ENCODE data around the gene FAM47E.
"Not testable (repeated sequence)": the region's sequence is repeated elsewhere in the genome, so short reads cannot be mapped to it uniquely, and the experiment has no call there.

FAM47E gene

GRCh38 chr4:76226418-76226817 is 25.1 kb upstream of the FAM47E start:
- no peak for DNase-seq (ENCODE audit: low read depth)

- DNase-seq (ENCODE audit: low read depth), result no peak
Measured at GRCh38 chr4:76232681-76233080, 18.8 kb upstream of the FAM47E start.

- no peak for DNase-seq (ENCODE audit: low read depth)
Measured at GRCh38 chr4:76233083-76233482, 18.4 kb upstream of the FAM47E start.

GRCh38 chr4:76233529-76233928 is 18.0 kb upstream of the FAM47E start:
- DNase-seq (ENCODE audit: low read depth), result no peak

- no peak for DNase-seq (ENCODE audit: low read depth)
Measured at GRCh38 chr4:76233967-76234678, 17.4 kb upstream of the FAM47E start.

GRCh38 chr4:76234679-76235044 is 16.9 kb upstream of the FAM47E start:
- no peak for DNase-seq (ENCODE audit: low read depth)

GRCh38 chr4:76235407-76235806 is 16.1 kb upstream of the FAM47E start:
- DNase-seq (ENCODE audit: low read depth), result no peak

- DNase-seq (ENCODE audit: low read depth), result no peak
Measured at GRCh38 chr4:76235915-76236314, 15.6 kb upstream of the FAM47E start.

GRCh38 chr4:76238236-76238635 is 13.3 kb upstream of the FAM47E start:
- DNase-seq (ENCODE audit: low read depth), result no peak

- DNase-seq (ENCODE audit: low read depth), result no peak
Measured at GRCh38 chr4:76238701-76239100, 12.8 kb upstream of the FAM47E start.

- DNase-seq (ENCODE audit: low read depth), result no peak
Measured at GRCh38 chr4:76240236-76240635, 11.3 kb upstream of the FAM47E start.

GRCh38 chr4:76243877-76244276 is 7.6 kb upstream of the FAM47E start:
- DNase-seq (ENCODE audit: low read depth), result not testable (repeated sequence)

GRCh38 chr4:76246025-76246424 is 5.5 kb upstream of the FAM47E start:
- DNase-seq (ENCODE audit: low read depth), result no peak

- DNase-seq (ENCODE audit: low read depth), result no peak
Measured at GRCh38 chr4:76246852-76247251, 4.7 kb upstream of the FAM47E start.

- no peak for DNase-seq (ENCODE audit: low read depth)
Measured at GRCh38 chr4:76250962-76251361, 559 bp upstream of the FAM47E start.

- no peak for DNase-seq (ENCODE audit: low read depth)
Measured at GRCh38 chr4:76252271-76252653, 741 bp downstream of the FAM47E start.

- no peak for DNase-seq (ENCODE audit: low read depth)
Measured at GRCh38 chr4:76253511-76253910, 2.0 kb downstream of the FAM47E start.

- DNase-seq (ENCODE audit: low read depth), result no peak
Measured at GRCh38 chr4:76256032-76256431, 4.5 kb downstream of the FAM47E start.

GRCh38 chr4:76256968-76257367 is 5.4 kb downstream of the FAM47E start:
- DNase-seq (ENCODE audit: low read depth), result no peak

- no peak for DNase-seq (ENCODE audit: low read depth)
Measured at GRCh38 chr4:76257824-76258223, 6.3 kb downstream of the FAM47E start.

GRCh38 chr4:76260571-76260970 is 9.1 kb downstream of the FAM47E start:
- no peak for DNase-seq (ENCODE audit: low read depth)

GRCh38 chr4:76265631-76266218 is 14.2 kb downstream of the FAM47E start:
- DNase-seq (ENCODE audit: low read depth), result no peak

GRCh38 chr4:76266627-76267026 is 15.1 kb downstream of the FAM47E start:
- no peak for DNase-seq (ENCODE audit: low read depth)

- DNase-seq (ENCODE audit: low read depth), result no peak
Measured at GRCh38 chr4:76267811-76268210, 16.3 kb downstream of the FAM47E start.
